Testis (tissue), 2 donors: Measurements from ENCODE around the gene GMDS.

Experiments
- CTCF ChIP-seq, 3 experiments: fragments of 450-650 bp in 2 of 3; fragments of 200-600 bp in 1 of 3; sonication (generic) in 1 of 3; IDR thresholded peaks; one replicate each; pipeline ENCODE4 v1.5.1; 2016 to 2019; ENCODE audit warnings: antibody characterized with exemption in 3 of 3, mild to moderate bottlenecking in 2 of 3, moderate library complexity in 1 of 3
- POLR2A ChIP-seq: fragments of 450-650 bp; IDR thresholded peaks from one replicate; pipeline ENCODE4 v1.6.1; 2017; ENCODE audit warnings: antibody characterized with exemption, mild to moderate bottlenecking, moderate library complexity

- TF ChIP-seq POLR2A: no peak
- no peak for TF ChIP-seq CTCF (IDR thresholded peaks at IDR 0.05)
These were observed 386.5 kb downstream of the GMDS start for GRCh38 chr6:1858859-1859258.
